ENCODE data around the gene VSTM2B.
"Not testable (repeated sequence)": the region's sequence is repeated elsewhere in the genome, so short reads cannot be mapped to it uniquely, and the experiment has no call there.

Gene VSTM2B

DNA sequence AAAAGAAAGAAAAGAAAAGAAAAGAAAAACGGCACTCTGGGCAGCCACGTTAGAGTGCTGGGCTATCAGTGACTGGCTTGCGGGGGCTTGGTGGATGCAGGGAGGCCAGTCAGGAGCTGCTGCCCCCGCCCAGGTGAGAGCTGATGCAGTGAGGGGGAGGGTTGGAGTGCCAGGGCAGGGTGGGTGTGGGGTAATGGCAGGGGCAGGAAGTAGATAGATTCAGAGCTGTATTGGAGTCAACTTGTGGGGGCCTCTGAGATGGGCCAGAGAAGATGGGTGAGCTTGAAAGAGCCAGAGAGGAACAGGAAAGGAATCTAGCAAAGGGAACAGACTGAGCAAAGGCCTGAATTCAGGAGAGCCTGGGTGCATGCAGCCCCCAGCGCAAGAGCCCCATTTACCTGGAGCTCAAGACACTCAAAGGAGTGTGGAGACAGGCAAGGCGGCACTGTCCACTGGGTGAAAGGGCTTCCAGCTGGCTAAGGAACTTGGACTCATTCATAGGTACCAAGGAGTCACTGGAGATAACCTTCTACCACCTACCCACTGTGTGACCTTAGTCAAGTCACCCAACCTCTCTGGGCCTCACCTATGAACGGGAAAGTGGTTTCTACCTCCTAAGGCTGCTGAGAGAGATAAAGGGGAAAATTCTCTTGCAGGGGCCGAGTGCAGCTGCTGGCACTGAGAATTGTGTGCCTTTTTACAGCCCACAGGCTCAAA lies 20.2 kb downstream of the VSTM2B start:
- DNase-seq (ENCODE audit: low read depth, low spot score), result no peak

DNA sequence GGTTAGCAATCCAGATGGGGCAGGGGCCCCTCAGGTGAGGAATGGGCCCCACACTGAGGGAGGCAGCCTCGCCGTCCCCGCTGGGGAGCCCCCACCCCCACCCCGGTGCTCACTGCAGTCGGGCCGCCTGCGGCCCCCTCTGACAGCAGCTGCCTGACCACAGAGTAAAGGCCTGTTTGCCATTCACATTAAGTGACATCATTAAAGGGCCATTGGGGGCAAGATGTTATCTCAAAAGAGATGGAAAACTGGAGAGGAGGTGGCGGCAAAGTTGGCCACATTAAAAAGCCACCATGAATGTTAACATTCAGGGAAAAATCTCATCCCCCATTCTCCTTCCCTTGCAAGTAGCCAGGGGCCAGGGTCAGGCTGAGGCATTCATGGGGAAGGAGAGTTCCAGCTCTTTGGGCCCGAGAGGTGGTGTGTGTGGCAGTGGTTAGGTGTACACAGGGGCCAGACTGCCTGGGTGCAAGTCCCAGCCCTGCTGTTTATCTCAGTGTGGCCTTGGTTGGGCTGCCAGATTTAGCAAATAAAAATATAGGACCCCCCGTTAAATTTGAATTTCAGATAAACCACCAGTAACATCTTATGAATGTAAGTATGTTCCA lies 20.9 kb downstream of the VSTM2B start:
- no peak for DNase-seq (ENCODE audit: low read depth, low spot score)

DNA sequence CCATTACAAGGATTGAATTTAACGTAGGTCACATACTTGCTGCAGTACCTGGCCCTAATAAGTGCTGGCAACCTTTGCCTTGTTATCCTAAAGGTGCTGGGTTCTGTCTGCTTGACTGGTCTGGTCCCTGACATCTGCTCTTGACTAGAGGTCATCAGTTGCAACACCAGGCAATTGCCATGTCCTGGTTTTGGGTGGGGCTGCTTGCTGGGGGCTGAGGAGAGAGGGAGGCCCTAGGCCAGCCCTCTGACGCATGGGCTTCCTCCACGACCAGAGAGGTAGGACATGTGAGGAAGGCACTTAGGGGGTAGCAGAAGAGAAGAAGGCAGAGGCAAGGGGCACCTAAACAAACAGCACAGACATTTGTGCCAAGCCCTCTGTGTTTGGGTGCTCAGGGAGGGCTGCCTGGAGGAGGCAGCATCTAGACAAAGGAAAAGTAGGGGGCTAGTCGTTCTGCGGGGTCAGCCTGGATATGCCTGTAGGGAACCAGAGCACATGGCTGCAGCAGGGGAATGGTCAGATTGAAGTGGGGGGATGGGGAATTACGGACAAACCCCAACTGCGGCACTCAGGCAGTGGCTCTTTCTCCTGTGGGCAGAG lies 21.7 kb downstream of the VSTM2B start:
- DNase-seq (ENCODE audit: low read depth, low spot score), result no peak

DNA sequence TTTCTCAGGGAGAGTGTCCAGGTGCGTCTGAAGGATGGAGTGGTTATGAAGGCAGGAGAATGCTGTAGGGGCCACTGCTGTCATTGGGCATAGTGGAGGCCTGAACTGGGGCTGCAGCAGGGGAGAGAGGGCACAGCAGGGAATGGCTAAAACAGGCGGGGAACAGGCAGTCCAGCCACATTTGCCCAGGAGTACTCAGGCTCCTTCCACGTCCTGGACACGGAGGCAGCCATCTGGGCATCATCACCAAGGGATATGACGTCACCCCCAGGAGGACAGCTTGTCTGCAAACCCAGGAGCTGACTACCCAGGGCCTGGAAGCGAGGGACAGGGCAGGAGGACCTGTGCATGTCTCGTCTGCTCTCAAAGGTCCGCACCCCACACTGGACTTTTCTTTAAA lies 22.2 kb downstream of the VSTM2B start:
- no peak for DNase-seq (ENCODE audit: low read depth, low spot score)

DNA sequence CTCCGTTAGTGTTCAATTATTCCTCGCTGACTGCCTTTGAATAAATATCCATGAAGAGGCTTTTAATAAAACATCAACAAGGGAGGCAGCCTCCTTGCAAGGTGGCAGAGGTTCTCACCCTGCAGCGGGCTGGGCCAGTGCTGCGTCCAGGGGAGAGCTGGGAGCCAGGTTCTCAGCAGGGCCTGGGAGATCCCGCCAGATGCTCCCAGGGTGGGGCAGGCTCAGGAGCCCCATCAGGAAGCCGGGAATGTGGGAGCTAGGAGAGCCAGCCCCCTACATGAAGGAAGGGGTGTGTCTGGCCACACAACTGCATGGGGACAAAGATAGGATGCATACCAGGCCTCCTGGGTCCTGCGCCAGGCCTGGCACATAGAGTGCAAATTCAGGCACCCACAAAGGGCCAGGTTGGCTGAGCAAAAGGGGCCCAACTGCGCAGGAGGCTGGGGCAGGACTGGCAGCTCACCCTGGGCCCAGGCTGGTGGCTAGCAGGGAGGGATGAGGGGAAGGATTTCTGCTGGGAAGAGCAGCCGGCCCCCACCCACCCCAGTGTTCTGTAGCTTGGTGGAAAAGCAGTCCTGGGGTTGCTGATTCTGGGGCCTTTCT lies 22.8 kb downstream of the VSTM2B start:
- no peak for DNase-seq (ENCODE audit: low read depth, low spot score)

DNA sequence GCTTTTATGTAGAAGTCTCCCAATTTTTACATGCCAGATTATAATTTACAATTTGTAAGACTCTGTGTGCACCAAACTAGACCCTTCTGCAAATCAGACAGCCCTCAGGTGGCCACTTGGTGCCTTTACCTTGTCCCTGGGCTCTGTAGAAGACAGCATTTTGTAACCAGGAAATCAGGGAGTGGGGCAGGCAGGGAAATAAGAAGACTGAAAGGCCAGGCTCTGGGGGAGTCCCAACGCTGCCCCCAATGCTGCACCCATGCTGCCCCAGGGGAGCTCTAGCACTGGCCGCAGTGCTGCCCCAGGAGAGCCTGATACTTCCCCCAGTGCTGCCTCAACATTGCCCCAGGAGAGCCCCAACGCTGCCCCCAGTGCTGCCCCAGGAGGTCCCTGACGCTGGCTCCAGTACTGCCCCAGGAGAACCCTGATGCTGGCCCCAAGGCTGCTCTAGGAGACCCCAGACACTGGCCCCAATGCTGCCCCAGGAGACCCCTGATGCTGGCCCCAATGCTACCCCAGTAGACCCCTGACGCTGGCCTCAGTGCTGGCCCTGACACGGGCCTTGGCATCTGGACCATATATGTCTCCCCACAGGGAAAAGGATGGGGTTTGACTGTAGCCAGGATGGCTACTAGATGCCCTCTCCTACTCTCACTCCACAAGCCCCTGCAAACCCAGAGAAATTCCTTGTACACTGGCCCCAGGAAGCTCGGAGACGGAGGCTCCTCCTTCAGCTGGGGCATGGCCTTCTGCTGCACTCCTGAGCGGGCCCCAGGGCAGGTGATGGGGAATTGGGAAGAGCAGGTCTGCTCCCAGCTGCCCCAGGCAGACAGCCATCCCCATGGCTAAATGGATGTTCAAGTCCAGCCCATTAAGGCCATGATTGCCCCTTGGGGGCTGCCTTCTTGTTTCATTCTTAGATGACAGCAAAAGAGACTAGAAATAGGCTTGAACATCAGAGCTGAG lies 23.6 kb downstream of the VSTM2B start:
- no peak for DNase-seq (ENCODE audit: low read depth, low spot score)

DNA sequence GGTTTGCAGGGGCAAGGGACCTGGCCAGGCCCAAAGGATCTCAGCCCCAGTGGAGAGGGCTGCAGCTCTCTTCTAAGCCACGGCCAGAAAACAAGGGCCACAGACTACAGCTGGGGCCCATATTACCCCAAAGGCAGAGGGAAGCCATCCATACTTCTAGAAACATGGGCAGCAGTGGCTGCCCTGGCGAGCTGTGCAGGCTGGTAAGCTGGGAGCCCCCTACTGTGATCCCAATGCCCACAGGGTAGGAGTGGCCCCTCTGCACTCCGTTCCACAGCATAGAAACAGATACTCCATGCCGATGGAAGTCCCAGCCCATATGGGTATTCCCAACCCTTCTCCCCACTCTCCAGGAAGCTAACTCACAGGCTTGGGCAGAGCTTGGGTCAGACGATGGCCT lies 25.1 kb downstream of the VSTM2B start:
- no peak for DNase-seq (ENCODE audit: low read depth, low spot score)

DNA sequence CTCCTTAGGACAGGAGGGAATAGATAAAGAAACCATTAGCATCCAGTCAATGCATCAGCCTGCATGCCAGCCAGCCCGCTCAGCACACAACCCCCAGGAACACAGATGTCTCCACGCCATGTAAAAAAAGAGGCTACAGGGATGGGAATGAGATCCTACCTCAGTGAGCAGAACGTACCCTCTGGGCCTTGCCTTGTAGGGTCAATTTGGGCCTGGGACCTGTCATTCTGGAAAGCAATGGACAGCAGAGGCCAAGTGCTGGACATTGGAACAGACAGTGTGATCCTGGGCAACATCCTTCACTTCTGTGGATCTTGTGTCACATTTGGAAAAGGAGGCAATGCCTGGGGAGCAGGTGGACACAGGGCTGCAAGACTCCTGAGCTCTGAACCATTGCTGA lies 26.0 kb downstream of the VSTM2B start:
- DNase-seq (ENCODE audit: low read depth, low spot score), result no peak

DNA sequence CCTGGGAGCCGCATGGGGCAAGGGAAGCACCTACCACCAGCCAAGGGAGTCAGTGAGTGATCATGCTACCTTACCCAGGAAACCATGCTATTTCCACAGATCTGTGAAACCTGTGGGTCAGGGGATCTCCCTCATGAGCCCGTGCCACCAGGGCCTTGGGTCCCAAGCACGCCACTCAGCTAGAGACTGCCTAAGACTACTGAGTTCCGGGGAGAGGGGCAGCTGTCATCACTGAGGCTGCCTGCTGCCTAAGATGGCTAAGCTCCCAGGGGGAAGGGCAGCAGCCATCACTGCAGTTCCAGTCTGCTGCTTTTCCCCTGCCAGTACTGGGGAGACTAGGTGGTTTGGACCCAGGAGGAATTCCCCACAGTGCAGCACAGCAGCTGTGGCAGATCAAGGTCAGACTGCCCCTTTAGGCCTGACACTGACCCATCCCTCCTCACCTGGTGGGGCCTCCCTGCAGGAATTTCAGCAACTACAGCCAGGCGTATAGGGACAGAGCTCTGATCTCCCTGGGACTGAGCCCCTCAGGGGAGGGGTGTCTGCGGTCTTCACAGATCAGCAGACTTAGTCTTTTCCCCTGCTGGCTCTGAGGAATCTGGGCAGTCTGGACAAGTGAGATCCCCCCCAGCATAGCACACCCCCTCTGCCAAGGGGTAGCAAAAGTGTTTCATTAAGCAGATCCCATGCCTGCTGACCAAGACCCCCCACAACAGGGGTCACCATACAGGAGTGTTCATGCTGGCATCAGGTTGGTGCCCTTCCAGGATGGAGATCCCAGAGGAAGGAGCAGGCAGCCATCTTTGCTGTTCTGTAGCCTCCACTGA lies 26.9 kb downstream of the VSTM2B start:
- DNase-seq (ENCODE audit: low read depth, low spot score), result no peak

DNA sequence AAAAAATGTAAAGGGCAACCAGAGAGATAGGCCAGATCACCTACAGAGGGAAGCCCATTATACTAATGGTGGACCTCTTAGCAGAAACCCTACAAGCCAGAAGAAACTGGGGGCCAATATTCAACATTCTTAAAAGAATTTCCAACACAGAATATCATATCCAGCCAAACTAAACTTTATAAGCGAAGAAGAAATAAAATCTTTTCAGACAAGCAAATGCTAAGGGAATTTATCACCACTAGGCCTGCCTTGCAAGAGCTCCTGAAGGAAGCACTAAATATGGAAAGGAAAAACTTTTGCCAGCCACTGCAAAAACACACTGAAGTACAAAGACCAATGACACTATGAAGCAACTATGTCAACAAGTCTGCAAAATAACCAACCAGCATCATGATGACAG lies 28.4 kb downstream of the VSTM2B start:
- no peak for DNase-seq (ENCODE audit: low read depth, low spot score)

DNA sequence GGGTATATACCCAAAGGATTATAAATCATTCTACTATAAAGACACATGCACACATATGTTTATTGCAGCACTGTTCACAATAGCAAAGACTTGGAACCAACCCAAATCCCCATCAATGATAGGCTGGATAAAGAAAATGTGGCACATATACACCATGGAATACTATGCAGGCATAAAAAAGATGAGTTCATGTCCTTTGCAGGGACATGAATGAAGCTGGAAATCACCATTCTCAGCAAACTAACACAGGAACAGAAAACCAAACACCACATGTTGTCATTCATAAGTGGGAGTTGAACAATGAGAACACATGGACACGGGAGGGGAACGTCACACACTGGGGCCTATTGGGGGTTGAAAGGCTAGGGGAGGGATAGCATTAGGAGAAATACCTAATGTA lies 33.3 kb downstream of the VSTM2B start:
- DNase-seq (ENCODE audit: low read depth, low spot score), result not testable (repeated sequence)

DNA sequence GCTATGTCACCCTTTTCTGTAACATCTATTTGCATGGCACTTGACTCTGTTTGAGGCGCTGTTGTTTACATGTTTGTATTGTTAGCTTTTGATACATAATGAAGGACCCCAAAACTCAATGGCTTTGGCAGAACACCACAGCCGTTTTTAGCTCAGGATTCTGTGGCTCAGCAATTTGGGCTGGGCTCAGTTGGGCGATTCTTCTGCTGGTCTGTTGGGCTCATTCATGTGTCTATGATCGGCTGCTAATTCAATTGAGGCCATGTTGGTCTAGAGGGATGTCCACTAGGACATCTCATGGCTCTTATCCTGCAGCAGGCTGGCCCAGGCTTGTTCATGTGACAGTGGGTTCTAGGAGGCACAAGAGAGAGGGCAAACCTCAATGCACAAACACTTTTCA lies 33.9 kb downstream of the VSTM2B start:
- no peak for DNase-seq (ENCODE audit: low read depth, low spot score)

DNA sequence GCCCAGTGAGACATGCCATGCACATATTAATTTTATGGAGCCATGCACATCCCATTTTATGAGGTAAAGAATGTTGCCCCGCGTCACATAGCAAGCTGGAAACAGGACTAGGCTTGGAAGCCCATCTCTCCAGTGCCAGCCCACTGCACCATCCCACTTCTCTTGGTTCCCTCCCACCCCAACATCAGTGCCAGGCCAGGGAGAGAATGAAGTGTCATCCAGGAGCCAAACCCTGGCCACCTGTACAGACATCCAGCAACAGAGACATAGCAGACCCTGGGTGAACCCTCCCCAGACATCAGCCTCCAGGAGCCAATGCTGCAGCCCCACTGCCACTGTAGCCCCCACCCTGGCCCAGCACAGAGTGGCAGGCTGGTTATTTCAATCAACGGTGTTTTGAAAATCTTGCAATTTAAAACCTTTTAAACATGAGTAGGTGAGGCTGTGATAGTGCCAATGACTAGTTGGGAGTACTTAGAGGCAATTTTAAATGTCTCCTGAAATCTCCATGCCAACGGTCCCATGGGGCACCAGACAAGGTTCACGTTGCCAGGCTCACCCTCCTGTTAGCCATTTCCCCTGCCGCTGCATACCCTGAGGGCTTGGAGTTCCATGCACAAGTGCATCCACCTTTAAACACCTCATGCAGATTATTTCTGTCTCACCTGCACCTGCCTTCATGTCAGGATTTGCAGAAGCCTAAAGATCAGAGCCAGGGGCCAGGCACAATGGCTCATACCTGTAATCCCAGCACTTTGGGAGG lies 34.7 kb downstream of the VSTM2B start:
- no peak for DNase-seq (ENCODE audit: low read depth, low spot score)

DNA sequence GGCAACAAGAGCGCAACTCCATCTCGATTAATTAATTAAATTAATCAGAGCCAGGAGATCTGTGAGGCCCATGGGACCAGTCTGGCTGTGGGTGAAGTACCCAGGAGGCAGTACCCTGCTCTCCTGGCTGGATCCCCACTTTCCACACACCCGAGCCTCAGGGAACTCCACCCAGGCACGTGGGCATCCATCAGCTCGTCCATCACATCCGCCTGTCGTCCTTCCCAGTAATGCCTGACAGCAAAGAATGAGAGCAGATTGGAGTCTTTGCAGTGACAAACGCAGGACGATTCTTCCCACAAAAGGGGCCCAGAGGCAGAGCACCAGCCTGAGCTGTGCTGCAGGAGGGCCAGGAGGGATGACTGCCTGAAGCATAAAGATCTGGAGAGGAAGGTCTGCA lies 35.8 kb downstream of the VSTM2B start:
- no peak for DNase-seq (ENCODE audit: low read depth, low spot score)

DNA sequence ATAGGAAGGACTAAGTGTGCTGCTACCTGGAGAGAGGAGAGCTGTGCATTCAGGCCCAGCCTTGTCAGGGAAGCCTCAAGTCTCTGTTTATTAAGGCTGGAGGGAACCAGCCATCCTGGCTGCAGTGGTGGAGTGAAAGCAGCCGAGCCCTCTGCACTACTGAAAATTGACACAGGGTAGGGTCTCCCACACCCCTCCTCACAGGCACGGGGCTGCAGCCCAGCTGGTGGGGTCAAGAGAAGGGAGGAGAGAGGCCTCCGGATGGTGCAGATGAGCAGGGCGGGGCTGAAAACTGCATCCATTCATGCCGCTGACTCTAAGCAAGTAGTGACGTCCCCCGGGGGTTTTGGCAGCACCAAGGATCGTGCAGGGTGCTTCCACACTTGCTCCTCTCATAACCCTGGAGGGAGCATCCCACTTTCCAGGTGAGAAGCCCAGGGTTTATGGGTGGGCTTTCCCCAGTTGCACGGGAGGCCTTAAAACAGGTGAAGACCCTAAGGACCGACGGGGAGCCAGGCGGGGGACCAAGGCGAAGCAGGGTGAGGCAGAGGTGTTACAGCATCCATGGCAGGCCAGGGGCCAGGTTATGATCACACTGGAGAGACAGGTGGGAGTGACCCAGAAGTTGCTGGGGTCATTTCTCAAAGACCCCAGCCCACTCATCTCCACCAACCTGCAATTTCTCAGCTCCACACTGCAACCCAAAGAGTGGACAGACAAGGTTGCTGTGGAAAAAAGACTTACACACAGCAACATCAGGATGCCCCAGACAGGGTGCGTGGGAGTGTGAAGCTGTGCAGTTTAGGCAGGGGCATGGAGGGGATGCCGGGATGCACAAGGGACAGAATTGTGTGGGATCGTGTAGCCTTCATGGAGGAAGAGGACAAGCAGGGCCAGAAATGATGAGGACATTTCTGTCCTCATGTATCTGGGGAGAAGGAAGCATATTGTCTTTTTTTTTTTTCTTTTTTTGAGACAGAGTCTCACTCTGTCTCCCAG lies 36.8 kb downstream of the VSTM2B start:
- DNase-seq (ENCODE audit: low read depth, low spot score), result no peak

DNA sequence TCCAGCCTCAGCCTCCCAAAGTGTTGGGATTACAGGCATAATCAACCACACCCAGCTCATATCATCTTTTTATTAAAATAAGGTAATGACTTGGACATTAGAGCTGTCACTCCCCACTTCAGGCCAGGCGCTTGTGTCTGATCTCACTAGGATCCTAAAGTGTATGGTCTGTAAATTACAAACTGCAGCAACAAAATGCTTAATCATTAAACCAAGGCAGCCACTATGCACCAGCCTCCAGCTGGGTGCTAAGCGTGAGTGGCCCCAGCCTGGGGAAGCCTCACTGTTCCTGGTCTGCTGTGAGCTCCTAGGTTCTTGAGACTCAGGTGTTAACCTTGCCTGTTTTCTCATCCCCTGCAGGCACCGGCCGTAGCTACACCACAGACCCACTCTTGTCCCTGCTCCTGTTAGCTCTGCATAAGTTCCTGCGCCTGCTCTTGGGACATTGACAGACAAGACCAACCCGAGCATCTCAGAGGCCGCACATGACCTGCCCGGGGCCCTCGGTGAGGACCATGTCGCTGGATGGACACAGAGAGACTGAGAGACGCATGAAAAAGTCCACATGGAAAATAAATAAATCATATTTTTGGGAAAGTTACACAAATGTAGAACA lies 37.8 kb downstream of the VSTM2B start:
- DNase-seq (ENCODE audit: low read depth, low spot score), result no peak

DNA sequence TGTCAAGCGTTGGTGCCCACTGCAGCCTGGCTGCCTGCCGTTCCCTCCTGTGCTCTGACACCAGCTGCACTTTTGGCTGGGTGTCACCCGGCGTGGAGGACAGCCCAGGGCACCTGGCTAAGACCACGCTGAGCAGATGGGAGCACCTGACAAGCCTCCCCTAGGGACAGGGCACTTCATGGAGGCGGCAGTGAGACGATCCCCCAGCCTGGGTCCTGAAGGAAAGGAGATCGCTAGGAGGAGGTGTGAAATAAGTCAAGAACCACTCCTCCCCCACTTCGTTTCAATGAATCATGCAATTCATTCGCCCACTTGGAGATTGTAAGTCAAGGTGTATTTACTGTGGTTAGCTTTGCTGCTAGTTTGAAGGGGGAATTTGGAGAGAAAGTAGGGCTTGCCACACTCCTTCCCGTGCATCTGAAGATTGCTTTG lies 38.8 kb downstream of the VSTM2B start:
- no peak for DNase-seq (ENCODE audit: low read depth, low spot score)

DNA sequence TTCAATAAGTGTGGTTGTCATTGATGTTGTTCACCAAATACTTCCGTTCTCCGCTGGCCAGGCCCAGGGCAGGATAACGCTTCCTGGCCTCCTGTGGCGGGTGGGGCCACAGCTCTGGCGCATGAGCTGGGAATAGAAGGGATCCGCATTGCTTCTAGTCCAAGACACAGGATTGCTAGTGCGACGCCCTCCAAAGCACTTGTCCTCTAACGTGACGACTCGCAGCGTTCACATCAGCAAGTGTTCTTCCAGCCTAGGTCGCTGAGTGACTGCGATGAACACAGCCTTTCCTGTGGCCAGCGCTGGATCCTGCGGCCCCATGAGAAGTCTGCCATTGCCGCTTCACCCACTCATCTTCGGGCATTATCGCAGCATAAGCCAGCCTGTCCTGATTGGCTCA lies 39.4 kb downstream of the VSTM2B start:
- no peak for DNase-seq (ENCODE audit: low read depth, low spot score)
